Fibroblast of lung (primary cell): ENCODE results near the gene PGPEP1. TPM values are rescaled to one million over a fixed set of nuclear protein-coding genes. Genes with fewer than 3 reads are reported as not detected.
A peak's percentile ranks its signal among the peaks of the same experiment; 100 is the strongest.
"Not testable (repeated sequence)": the region's sequence is repeated elsewhere in the genome, so short reads cannot be mapped to it uniquely, and the experiment has no call there.

ENCODE experiments used
- DNase-seq, 2 donors: peaks; one replicate each; pipeline versions ENCODE4 v3.0.0 to v3.0.0-alpha.2; 2010; ENCODE audit warnings: low read depth in 2 of 2
- H2AFZ ChIP-seq: 2 replicates; pipeline ENCODE4 v1.5.1; 2012; ENCODE audit warnings: low read length, control low read depth, inconsistent platforms
- H3K27ac ChIP-seq: 2 replicates; pipeline ENCODE4 v1.5.1; 2011; ENCODE audit warnings: low read length, control low read depth; ENCODE audit not compliant: insufficient read depth
- H3K27me3 ChIP-seq: 2 replicates; pipeline ENCODE4 v1.5.1; 2011; ENCODE audit warnings: mild to moderate bottlenecking, low read length; ENCODE audit not compliant: control insufficient read depth, insufficient read depth
- H3K36me3 ChIP-seq: 2 replicates; pipeline ENCODE4 v1.5.1; 2011; ENCODE audit warnings: low read length; ENCODE audit not compliant: control insufficient read depth, insufficient read depth
- H3K4me1 ChIP-seq: 2 replicates; pipeline ENCODE4 v1.5.1; 2011; ENCODE audit warnings: low read length; ENCODE audit not compliant: control insufficient read depth, insufficient read depth; ENCODE audit errors: extremely low read depth
- H3K4me2 ChIP-seq: 2 replicates; pipeline ENCODE4 v1.5.1; 2011; ENCODE audit warnings: low read length, control low read depth; ENCODE audit not compliant: insufficient read depth; ENCODE audit errors: extremely low read depth
- H3K4me3 ChIP-seq, 4 experiments: fragments of 200-600 bp in 1 of 4; sonication (generic) in 1 of 4; replicated peaks in 1 of 4; 2 replicates each; pipeline ENCODE4 v1.5.1; 2011 to 2016; ENCODE audit warnings: low read length in 4 of 4, low read depth in 3 of 4, mild to moderate bottlenecking in 3 of 4, control low read depth in 2 of 4, inconsistent platforms in 1 of 4, mixed read lengths in 1 of 4; ENCODE audit not compliant: insufficient read depth in 1 of 4; ENCODE audit errors: control extremely low read depth in 1 of 4
- H3K79me2 ChIP-seq: 2 replicates; pipeline ENCODE4 v1.5.1; 2012; ENCODE audit warnings: mild to moderate bottlenecking, low read length, inconsistent platforms; ENCODE audit not compliant: control insufficient read depth, insufficient read depth
- H3K9ac ChIP-seq: 2 replicates; pipeline ENCODE4 v1.5.1; 2011; ENCODE audit warnings: mild to moderate bottlenecking, low read length, control low read depth; ENCODE audit not compliant: insufficient read depth
- H3K9me3 ChIP-seq: 2 replicates; pipeline ENCODE4 v1.5.1; 2012; ENCODE audit warnings: low read depth, low read length; ENCODE audit not compliant: control insufficient read depth, insufficient read depth
- H4K20me1 ChIP-seq: 2 replicates; pipeline ENCODE4 v1.5.1; 2011; ENCODE audit warnings: low read length; ENCODE audit not compliant: control insufficient read depth, insufficient read depth; ENCODE audit errors: extremely low read depth
- EZH2 ChIP-seq: IDR thresholded peaks from 2 replicates; pipeline ENCODE4 v1.5.1; 2012; ENCODE audit warnings: low read length, control low read depth, mild to moderate bottlenecking; ENCODE audit errors: missing control alignments
- polyA plus RNA-seq, 2 donors: library from polyadenylated mRNA; depleted of rRNA in 1 of 2; stranded (reverse) in 1 of 2; unstranded in 1 of 2; fragments of >200 nt; gene quantifications; 2 replicates each; pipeline ENCODE4 v1.2.1, GENCODE V29; 2011 to 2012; ENCODE audit warnings: missing spikeins in 1 of 2
- total RNA-seq: library from RNA; depleted of rRNA; stranded (reverse); fragments of >200 nt; gene quantifications from 2 replicates; pipeline ENCODE4 v1.2.1, GENCODE V29; 2014
- TF ChIP-seq, protein P1 (sequence below), 2 donors: IDR thresholded peaks in 1 of 2; conservative IDR thresholded peaks in 1 of 2; 1 replicate in 1 of 2; 2 replicates in 1 of 2; pipeline ENCODE4 v1.5.1; 2011 to 2012; ENCODE audit warnings: low read length in 2 of 2, control low read depth in 1 of 2, inconsistent platforms in 1 of 2, low read depth in 1 of 2, mild to moderate bottlenecking in 1 of 2

Gene PGPEP1
- total and polyA plus RNA-seq, 2 donors (not counting 1 experiment from before 2014, with no cell fraction given), result 17.0 to 78.8 TPM

- DNase-seq, result peak in 1 of 2 donors; percentile 17
- no peak overlapping the region for H3K27ac ChIP-seq
- no peaks in the 10 kb centered on the region for H3K27me3 ChIP-seq
Measured at GRCh38 chr19:18361646-18362045, 21.2 kb downstream of the PGPEP1 start.

GRCh38 chr19:18362934-18363542 is 22.6 kb downstream of the PGPEP1 start:
- DNase-seq, result no peak
- no peaks in the 10 kb centered on the region for H3K79me2 ChIP-seq
- no peak overlapping the region for H3K4me2 ChIP-seq
- no peaks in the 10 kb centered on the region for H4K20me1 ChIP-seq
- H3K27ac ChIP-seq, result no peak overlapping the region
- H3K9me3 ChIP-seq, result no peaks in the 10 kb centered on the region
- TF ChIP-seq, protein P1, sequence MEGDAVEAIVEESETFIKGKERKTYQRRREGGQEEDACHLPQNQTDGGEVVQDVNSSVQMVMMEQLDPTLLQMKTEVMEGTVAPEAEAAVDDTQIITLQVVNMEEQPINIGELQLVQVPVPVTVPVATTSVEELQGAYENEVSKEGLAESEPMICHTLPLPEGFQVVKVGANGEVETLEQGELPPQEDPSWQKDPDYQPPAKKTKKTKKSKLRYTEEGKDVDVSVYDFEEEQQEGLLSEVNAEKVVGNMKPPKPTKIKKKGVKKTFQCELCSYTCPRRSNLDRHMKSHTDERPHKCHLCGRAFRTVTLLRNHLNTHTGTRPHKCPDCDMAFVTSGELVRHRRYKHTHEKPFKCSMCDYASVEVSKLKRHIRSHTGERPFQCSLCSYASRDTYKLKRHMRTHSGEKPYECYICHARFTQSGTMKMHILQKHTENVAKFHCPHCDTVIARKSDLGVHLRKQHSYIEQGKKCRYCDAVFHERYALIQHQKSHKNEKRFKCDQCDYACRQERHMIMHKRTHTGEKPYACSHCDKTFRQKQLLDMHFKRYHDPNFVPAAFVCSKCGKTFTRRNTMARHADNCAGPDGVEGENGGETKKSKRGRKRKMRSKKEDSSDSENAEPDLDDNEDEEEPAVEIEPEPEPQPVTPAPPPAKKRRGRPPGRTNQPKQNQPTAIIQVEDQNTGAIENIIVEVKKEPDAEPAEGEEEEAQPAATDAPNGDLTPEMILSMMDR (conservative IDR thresholded peaks at IDR 0.05 in 1 of 2, IDR thresholded peaks at IDR 0.05 in 1 of 2; ENCODE audit: low read depth in 1 of 2, low read length in 2 of 2), result no peak
- no peak for TF ChIP-seq EZH2
- no peak overlapping the region for H3K4me3 ChIP-seq
- H3K9ac ChIP-seq, result no peak overlapping the region
- no peaks in the 10 kb centered on the region for H3K27me3 ChIP-seq
- H3K36me3 ChIP-seq, result peaks cover 2% of the 10 kb centered on the region
- H3K4me1 ChIP-seq, result peaks cover 12% of the 10 kb centered on the region
- H2AFZ ChIP-seq, result no peak overlapping the region

More at GRCh38 chr19:18361646-18362045, 21.2 kb downstream of the PGPEP1 start:
- Histone ChIP-seq H3K9me3 (no peaks in the 10 kb centered on the region), H3K79me2 (no peaks in the 10 kb centered on the region), H3K4me3 (no peak overlapping the region), H3K4me2 (no peak overlapping the region), H4K20me1 (no peaks in the 10 kb centered on the region), H3K9ac (no peak overlapping the region), H2AFZ (no peak overlapping the region), H3K36me3 (peaks cover 8% of the 10 kb centered on the region), H3K4me1 (peaks cover 12% of the 10 kb centered on the region)
- TF ChIP-seq, protein P1 (conservative IDR thresholded peaks at IDR 0.05 in 1 of 2, IDR thresholded peaks at IDR 0.05 in 1 of 2; ENCODE audit: low read depth in 1 of 2, low read length in 2 of 2), result no peak
- no peak for TF ChIP-seq EZH2

- no peak for DNase-seq
- H2AFZ ChIP-seq, result no peak overlapping the region
- TF ChIP-seq, protein P1 (conservative IDR thresholded peaks at IDR 0.05 in 1 of 2, IDR thresholded peaks at IDR 0.05 in 1 of 2; ENCODE audit: low read depth in 1 of 2, low read length in 2 of 2), result no peak
- TF ChIP-seq EZH2, result no peak
- peak overlapping the region; percentile 99 for H3K27ac ChIP-seq
- H3K9ac ChIP-seq, result no peak overlapping the region
- H3K4me2 ChIP-seq, result no peak overlapping the region
- H3K36me3 ChIP-seq, result peaks cover 2% of the 10 kb centered on the region
- H3K4me3 ChIP-seq, result no peak overlapping the region
- peaks cover 12% of the 10 kb centered on the region for H3K4me1 ChIP-seq
- H3K9me3 ChIP-seq, result no peaks in the 10 kb centered on the region
- no peaks in the 10 kb centered on the region for H3K79me2 ChIP-seq
- H3K27me3 ChIP-seq, result no peaks in the 10 kb centered on the region
- no peaks in the 10 kb centered on the region for H4K20me1 ChIP-seq
Measured at GRCh38 chr19:18363787-18364186, 23.4 kb downstream of the PGPEP1 start.

DNA sequence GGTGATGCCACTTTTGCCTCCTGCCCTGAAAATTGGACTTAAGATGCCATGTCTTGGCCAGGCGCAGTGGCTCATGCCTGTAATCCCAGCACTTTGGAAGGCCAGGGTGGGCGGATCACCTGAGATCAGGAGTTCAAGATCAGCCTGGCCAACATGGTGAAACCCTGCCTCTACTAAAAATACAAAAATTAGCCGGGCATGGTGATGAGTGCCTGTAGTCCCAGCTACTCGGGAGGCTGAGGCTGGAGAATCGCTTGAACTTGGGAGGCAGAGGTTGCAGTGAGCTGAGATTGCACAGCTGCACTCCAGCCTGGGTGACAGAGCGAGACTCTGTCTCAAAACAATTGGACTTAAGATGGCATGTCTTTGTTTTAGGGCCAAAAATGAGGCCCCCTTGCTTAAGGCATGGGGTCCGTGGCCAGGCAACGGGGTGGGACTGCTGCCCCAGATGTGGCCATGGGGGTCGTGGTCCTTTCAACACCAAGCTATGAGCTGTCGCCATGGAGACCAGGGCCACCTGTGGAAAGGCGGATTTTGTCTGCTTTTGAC is 24.0 kb downstream of the PGPEP1 start:
- Histone ChIP-seq H3K4me1 (peaks cover 12% of the 10 kb centered on the region), H3K9ac (peak overlapping the region; percentile 72), H3K27ac (peak overlapping the region; percentile 99)
- DNase-seq, H3K27me3 ChIP-seq, H3K36me3 ChIP-seq, H4K20me1 ChIP-seq, H3K4me2 ChIP-seq, H3K4me3 ChIP-seq, H3K9me3 ChIP-seq, H3K79me2 ChIP-seq, H2AFZ ChIP-seq: not testable (repeated sequence)
